Jurkat, Clone E6-1 (cell line): ENCODE results near the gene IFITM10.

ENCODE experiments used
- DNase-seq: peaks from one replicate; pipeline ENCODE4 v3.0.0-alpha.2; 2011; ENCODE audit warnings: low read depth, low spot score
- H3K4me3 ChIP-seq: 2 replicates; pipeline ENCODE4 v1.5.1; 2011; ENCODE audit warnings: mild to moderate bottlenecking, low read length, control low read depth, moderate library complexity

Gene IFITM10

GRCh38 chr11:1731451-1732059, 18.8 kb downstream of the IFITM10 start:
- DNase-seq, result no peak
- no peak overlapping the region for H3K4me3 ChIP-seq

- H3K4me3 ChIP-seq, result no peak overlapping the region
- DNase-seq, result no peak
These were observed 20.3 kb downstream of the IFITM10 start for GRCh38 chr11:1730059-1730629.

- no peak for DNase-seq
- no peak overlapping the region for H3K4me3 ChIP-seq
These were observed 20.7 kb downstream of the IFITM10 start for GRCh38 chr11:1729692-1730011.

- H3K4me3 ChIP-seq, result peak overlapping the region; percentile 21
- peak; percentile 80 for DNase-seq
These were observed 21.3 kb downstream of the IFITM10 start for GRCh38 chr11:1728931-1729691.

- H3K4me3 ChIP-seq, result no peak overlapping the region
- no peak for DNase-seq
These were observed 22.1 kb downstream of the IFITM10 start for GRCh38 chr11:1728301-1728700.

GRCh38 chr11:1727861-1728260, 22.5 kb downstream of the IFITM10 start:
- H3K4me3 ChIP-seq, result no peak overlapping the region
- no peak for DNase-seq

- DNase-seq, result no peak
- H3K4me3 ChIP-seq, result no peak overlapping the region
These were observed 23.2 kb downstream of the IFITM10 start for GRCh38 chr11:1727096-1727690.

GRCh38 chr11:1719781-1720180, 30.6 kb downstream of the IFITM10 start:
- DNase-seq, result no peak

GRCh38 chr11:1718326-1718725, 32.1 kb downstream of the IFITM10 start:
- no peak overlapping the region for H3K4me3 ChIP-seq
- DNase-seq, result no peak

More at GRCh38 chr11:1719781-1720180, 30.6 kb downstream of the IFITM10 start:
- no peak overlapping the region for H3K4me3 ChIP-seq

GRCh38 chr11:1717745-1718144, 32.6 kb downstream of the IFITM10 start:
- DNase-seq, result no peak
- H3K4me3 ChIP-seq, result no peak overlapping the region

GRCh38 chr11:1714908-1715885, 35.2 kb downstream of the IFITM10 start:
- no peak for DNase-seq

GRCh38 chr11:1708716-1709115, 41.7 kb downstream of the IFITM10 start:
- no peak for DNase-seq
- no peak overlapping the region for H3K4me3 ChIP-seq

More at GRCh38 chr11:1714908-1715885, 35.2 kb downstream of the IFITM10 start:
- H3K4me3 ChIP-seq, result no peak overlapping the region

GRCh38 chr11:1707751-1708150, 42.6 kb downstream of the IFITM10 start:
- DNase-seq, result no peak
- H3K4me3 ChIP-seq, result no peak overlapping the region

- DNase-seq, result no peak
- H3K4me3 ChIP-seq, result no peak overlapping the region
These were observed 43.6 kb downstream of the IFITM10 start for GRCh38 chr11:1706634-1707400.

- DNase-seq, result no peak
- no peak overlapping the region for H3K4me3 ChIP-seq
These were observed 45.0 kb downstream of the IFITM10 start for GRCh38 chr11:1705126-1706052.

GRCh38 chr11:1703146-1703545, 47.2 kb downstream of the IFITM10 start:
- no peak for DNase-seq

GRCh38 chr11:1702506-1702905, 47.9 kb downstream of the IFITM10 start:
- no peak for DNase-seq
- H3K4me3 ChIP-seq, result no peak overlapping the region

More at GRCh38 chr11:1703146-1703545, 47.2 kb downstream of the IFITM10 start:
- H3K4me3 ChIP-seq, result no peak overlapping the region
